Measurements from ENCODE around the gene CHGA. TPM values are rescaled to one million over a fixed set of nuclear protein-coding genes. Genes with fewer than 3 reads are reported as not detected.

CHGA gene
- total and polyA plus RNA-seq, 2 of the 13 experiments (the other 11 are each of a cell fraction or from before 2014, with no cell fraction given), result not detected

DNA sequence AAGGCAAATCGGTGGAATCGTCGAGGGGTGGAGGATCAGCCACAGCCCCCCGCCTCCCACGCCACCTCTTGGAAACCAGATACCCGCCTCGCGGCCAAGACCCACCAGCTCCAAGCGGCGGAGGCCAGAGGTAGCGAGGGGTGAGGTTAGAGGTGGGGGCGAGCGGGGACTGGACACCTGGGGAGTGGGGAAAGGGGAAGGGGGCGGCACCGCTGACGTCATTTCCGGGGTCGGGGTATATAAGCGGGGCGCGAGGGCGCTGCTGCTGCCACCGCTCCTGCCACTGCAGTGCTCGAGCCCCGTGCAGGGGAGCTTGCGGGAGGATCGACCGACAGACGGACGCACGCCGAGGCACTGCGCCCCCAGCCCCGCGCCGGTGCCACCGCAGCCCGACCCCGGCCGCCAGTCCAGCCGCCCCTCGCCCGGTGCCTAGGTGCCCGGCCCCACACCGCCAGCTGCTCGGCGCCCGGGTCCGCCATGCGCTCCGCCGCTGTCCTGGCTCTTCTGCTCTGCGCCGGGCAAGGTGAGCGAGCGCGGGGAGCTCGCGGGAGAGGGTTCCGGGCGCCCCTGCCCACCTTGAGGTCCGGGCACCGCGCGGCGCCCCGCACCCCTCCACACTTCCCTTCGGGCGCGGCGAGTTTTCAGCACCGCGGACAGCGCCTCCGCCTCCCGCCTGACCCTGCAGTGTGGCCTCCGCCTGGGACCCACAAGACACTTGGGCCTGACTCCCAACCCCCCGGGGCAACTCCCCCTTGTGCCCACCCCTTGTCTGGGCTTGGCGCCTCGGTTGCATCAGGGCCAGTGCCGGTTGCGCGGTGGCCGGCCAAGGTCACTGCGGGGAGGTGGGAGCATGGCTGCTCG lies at the start of gene CHGA (continued):
- TF ChIP-seq, protein P1, sequence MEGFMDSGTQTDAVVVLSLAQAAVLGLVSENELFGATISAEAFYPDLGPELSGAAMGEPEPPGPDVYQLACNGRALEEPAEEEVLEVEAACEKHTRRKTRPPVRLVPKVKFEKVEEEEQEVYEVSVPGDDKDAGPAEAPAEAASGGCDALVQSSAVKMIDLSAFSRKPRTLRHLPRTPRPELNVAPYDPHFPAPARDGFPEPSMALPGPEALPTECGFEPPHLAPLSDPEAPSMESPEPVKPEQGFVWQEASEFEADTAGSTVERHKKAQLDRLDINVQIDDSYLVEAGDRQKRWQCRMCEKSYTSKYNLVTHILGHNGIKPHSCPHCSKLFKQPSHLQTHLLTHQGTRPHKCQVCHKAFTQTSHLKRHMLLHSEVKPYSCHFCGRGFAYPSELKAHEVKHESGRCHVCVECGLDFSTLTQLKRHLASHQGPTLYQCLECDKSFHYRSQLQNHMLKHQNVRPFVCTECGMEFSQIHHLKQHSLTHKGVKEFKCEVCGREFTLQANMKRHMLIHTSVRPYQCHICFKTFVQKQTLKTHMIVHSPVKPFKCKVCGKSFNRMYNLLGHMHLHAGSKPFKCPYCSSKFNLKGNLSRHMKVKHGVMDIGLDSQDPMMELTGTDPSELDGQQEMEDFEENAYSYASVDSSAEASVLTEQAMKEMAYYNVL (CRISPR knock-in tag; IDR thresholded peaks at IDR 0.05; ENCODE audit: borderline replicate concordance), result peak; percentile 60; the same call in 1 of the 2 replicates
- TF ChIP-seq ZNF761 (CRISPR knock-in tag; conservative IDR thresholded peaks at IDR 0.05), result peak; percentile 72; the same call in 1 of the 2 replicates
- TF ChIP-seq ZNF12 (CRISPR knock-in tag; IDR thresholded peaks at IDR 0.05), result peak; percentile 70
- TF ChIP-seq NFIC (IDR thresholded peaks at IDR 0.05; ENCODE audit: low read length), result no peak
- TF ChIP-seq, protein P2, sequence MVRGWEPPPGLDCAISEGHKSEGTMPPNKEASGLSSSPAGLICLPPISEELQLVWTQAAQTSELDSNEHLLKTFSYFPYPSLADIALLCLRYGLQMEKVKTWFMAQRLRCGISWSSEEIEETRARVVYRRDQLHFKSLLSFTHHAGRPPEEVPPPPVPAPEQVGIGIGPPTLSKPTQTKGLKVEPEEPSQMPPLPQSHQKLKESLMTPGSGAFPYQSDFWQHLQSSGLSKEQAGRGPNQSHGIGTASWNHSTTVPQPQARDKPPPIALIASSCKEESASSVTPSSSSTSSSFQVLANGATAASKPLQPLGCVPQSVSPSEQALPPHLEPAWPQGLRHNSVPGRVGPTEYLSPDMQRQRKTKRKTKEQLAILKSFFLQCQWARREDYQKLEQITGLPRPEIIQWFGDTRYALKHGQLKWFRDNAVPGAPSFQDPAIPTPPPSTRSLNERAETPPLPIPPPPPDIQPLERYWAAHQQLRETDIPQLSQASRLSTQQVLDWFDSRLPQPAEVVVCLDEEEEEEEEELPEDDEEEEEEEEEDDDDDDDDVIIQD (CRISPR knock-in tag; IDR thresholded peaks at IDR 0.05; ENCODE audit: low read depth), result 0 out of 2 replicates have a peak, but pooled peaks have one; percentile 29
- peak; percentile 99 for TF ChIP-seq TSC22D2 (CRISPR knock-in tag; IDR thresholded peaks at IDR 0.05; ENCODE audit: borderline replicate concordance)
- TF ChIP-seq, protein P3, sequence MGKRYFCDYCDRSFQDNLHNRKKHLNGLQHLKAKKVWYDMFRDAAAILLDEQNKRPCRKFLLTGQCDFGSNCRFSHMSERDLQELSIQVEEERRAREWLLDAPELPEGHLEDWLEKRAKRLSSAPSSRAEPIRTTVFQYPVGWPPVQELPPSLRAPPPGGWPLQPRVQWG (CRISPR knock-in tag; IDR thresholded peaks at IDR 0.05; ENCODE audit: borderline replicate concordance, low read depth), result no peak
- TF ChIP-seq EHMT2 (IDR thresholded peaks at IDR 0.05; ENCODE audit: borderline replicate concordance, low read depth, low read length), result peak; percentile 85; the same call in 1 of the 2 replicates
- TF ChIP-seq, protein P4, sequence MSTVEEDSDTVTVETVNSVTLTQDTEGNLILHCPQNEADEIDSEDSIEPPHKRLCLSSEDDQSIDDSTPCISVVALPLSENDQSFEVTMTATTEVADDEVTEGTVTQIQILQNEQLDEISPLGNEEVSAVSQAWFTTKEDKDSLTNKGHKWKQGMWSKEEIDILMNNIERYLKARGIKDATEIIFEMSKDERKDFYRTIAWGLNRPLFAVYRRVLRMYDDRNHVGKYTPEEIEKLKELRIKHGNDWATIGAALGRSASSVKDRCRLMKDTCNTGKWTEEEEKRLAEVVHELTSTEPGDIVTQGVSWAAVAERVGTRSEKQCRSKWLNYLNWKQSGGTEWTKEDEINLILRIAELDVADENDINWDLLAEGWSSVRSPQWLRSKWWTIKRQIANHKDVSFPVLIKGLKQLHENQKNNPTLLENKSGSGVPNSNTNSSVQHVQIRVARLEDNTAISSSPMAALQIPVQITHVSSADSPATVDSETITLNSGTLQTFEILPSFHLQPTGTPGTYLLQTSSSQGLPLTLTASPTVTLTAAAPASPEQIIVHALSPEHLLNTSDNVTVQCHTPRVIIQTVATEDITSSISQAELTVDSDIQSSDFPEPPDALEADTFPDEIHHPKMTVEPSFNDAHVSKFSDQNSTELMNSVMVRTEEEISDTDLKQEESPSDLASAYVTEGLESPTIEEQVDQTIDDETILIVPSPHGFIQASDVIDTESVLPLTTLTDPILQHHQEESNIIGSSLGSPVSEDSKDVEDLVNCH (CRISPR knock-in tag; IDR thresholded peaks at IDR 0.05), result no peak
- TF ChIP-seq PCBP1 (IDR thresholded peaks at IDR 0.05; ENCODE audit: borderline replicate concordance, low read depth, low read length), result no peak
- TF ChIP-seq JUND (CRISPR knock-in tag; IDR thresholded peaks at IDR 0.05), result 0 out of 2 replicates have a peak, but pooled peaks have one; percentile 52
- TF ChIP-seq KLF15 (CRISPR knock-in tag; IDR thresholded peaks at IDR 0.05; ENCODE audit: borderline replicate concordance), result peak; percentile 93
- TF ChIP-seq, protein P5, sequence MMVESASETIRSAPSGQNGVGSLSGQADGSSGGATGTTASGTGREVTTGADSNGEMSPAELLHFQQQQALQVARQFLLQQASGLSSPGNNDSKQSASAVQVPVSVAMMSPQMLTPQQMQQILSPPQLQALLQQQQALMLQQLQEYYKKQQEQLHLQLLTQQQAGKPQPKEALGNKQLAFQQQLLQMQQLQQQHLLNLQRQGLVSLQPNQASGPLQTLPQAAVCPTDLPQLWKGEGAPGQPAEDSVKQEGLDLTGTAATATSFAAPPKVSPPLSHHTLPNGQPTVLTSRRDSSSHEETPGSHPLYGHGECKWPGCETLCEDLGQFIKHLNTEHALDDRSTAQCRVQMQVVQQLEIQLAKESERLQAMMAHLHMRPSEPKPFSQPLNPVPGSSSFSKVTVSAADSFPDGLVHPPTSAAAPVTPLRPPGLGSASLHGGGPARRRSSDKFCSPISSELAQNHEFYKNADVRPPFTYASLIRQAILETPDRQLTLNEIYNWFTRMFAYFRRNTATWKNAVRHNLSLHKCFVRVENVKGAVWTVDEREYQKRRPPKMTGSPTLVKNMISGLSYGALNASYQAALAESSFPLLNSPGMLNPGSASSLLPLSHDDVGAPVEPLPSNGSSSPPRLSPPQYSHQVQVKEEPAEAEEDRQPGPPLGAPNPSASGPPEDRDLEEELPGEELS (CRISPR knock-in tag; IDR thresholded peaks at IDR 0.05), result peak; percentile 63
- no peak for TF ChIP-seq ZC3H4 (CRISPR knock-in tag; IDR thresholded peaks at IDR 0.05; ENCODE audit: borderline replicate concordance)
- TF ChIP-seq, protein P6, sequence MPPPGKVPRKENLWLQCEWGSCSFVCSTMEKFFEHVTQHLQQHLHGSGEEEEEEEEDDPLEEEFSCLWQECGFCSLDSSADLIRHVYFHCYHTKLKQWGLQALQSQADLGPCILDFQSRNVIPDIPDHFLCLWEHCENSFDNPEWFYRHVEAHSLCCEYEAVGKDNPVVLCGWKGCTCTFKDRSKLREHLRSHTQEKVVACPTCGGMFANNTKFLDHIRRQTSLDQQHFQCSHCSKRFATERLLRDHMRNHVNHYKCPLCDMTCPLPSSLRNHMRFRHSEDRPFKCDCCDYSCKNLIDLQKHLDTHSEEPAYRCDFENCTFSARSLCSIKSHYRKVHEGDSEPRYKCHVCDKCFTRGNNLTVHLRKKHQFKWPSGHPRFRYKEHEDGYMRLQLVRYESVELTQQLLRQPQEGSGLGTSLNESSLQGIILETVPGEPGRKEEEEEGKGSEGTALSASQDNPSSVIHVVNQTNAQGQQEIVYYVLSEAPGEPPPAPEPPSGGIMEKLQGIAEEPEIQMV (CRISPR knock-in tag; IDR thresholded peaks at IDR 0.05; ENCODE audit: low read depth), result peak; percentile 65; the same call in 1 of the 2 replicates
